GM18526 (cell line): ENCODE results near the gene HIC1.

Experiments used
- POLR2A ChIP-seq: IDR thresholded peaks from 3 replicates; pipeline ENCODE4 v1.6.1; 2011; ENCODE audit not compliant: insufficient read length; ENCODE audit errors: extremely low read depth

Gene HIC1

GRCh38 chr17:2023692-2024571 lies 31.0 kb upstream of the HIC1 start:
- no peak for TF ChIP-seq POLR2A

- no peak for TF ChIP-seq POLR2A
Observed at GRCh38 chr17:2024572-2025219, 30.2 kb upstream of the HIC1 start.

- TF ChIP-seq POLR2A, result no peak
Observed at GRCh38 chr17:2025220-2025621, 29.7 kb upstream of the HIC1 start, which contains the start of gene RTN4RL1. Gene RTN4RL1 (minus strand): TSS chr17:2025334. CDS start chr17:2024865, 469 bp downstream.

- TF ChIP-seq POLR2A, result no peak
Observed at GRCh38 chr17:2025622-2026309, 29.1 kb upstream of the HIC1 start.

GRCh38 chr17:2027528-2028233 lies 27.2 kb upstream of the HIC1 start:
- no peak for TF ChIP-seq POLR2A

- TF ChIP-seq POLR2A, result no peak
Observed at GRCh38 chr17:2028234-2028614, 26.7 kb upstream of the HIC1 start.

GRCh38 chr17:2028737-2029136 lies 26.2 kb upstream of the HIC1 start:
- no peak for TF ChIP-seq POLR2A

- TF ChIP-seq POLR2A, result peak; percentile 66
Observed at GRCh38 chr17:2029911-2030778, 24.8 kb upstream of the HIC1 start, which contains the start of gene DPH1. Gene DPH1 (plus strand): TSS chr17:2030153. CDS start chr17:2030170, 17 bp downstream.

GRCh38 chr17:2030779-2031163 lies 24.1 kb upstream of the HIC1 start:
- TF ChIP-seq POLR2A, result no peak

- no peak for TF ChIP-seq POLR2A
Observed at GRCh38 chr17:2033153-2033552, 21.8 kb upstream of the HIC1 start.

GRCh38 chr17:2034157-2034556 lies 20.7 kb upstream of the HIC1 start:
- no peak for TF ChIP-seq POLR2A

- no peak for TF ChIP-seq POLR2A
Observed at GRCh38 chr17:2034806-2035540, 19.9 kb upstream of the HIC1 start.
